Peyer's patch (tissue), 4 donors: ENCODE data around the gene LINS1.

Experiments used
- POLR2A ChIP-seq, 2 donors: fragments of 450-650 bp; IDR thresholded peaks; one replicate each; pipeline ENCODE4 v1.5.1; 2017; ENCODE audit warnings: antibody characterized with exemption in 2 of 2, mild to moderate bottlenecking in 2 of 2, moderate library complexity in 2 of 2
- TF ChIP-seq, protein P1 (sequence below), 6 experiments: fragments of 450-650 bp in 4 of 6; fragments of 200-600 bp in 2 of 6; sonication (generic) in 1 of 6; IDR thresholded peaks; one replicate each; pipeline ENCODE4 v1.5.1; 2017 to 2019; ENCODE audit warnings: antibody characterized with exemption in 6 of 6, mild to moderate bottlenecking in 3 of 6, moderate library complexity in 1 of 6

DNA sequence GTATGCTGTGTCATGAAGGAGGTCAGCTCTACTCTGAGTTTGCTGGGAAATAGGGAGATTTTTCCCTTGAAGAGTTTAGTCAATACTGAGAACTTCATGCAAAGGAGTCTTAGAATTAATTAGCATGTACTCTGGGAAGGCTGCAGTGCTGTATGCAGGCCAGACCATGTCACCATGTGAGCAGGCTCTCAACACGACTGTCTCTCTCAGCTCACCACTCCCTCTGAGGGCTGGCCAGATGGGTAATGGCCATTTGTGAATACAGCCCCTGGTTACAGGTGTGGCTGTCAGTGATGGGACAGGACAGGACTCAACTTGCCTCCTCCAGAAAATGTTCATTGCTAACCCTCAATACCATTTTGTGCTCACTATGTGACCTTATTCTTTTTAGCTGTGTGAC, 68.1 kb downstream of the LINS1 start:
- TF ChIP-seq, protein P1, sequence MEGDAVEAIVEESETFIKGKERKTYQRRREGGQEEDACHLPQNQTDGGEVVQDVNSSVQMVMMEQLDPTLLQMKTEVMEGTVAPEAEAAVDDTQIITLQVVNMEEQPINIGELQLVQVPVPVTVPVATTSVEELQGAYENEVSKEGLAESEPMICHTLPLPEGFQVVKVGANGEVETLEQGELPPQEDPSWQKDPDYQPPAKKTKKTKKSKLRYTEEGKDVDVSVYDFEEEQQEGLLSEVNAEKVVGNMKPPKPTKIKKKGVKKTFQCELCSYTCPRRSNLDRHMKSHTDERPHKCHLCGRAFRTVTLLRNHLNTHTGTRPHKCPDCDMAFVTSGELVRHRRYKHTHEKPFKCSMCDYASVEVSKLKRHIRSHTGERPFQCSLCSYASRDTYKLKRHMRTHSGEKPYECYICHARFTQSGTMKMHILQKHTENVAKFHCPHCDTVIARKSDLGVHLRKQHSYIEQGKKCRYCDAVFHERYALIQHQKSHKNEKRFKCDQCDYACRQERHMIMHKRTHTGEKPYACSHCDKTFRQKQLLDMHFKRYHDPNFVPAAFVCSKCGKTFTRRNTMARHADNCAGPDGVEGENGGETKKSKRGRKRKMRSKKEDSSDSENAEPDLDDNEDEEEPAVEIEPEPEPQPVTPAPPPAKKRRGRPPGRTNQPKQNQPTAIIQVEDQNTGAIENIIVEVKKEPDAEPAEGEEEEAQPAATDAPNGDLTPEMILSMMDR (IDR thresholded peaks at IDR 0.05) = no peak
- TF ChIP-seq POLR2A (IDR thresholded peaks at IDR 0.05) = no peak
